Measurements from ENCODE around the gene UGT1A4.

Gene UGT1A4

GRCh38 chr2:233818639-233819621 is 100.4 kb downstream of the UGT1A4 start:
- DNase-seq (ENCODE audit: low read depth), result no peak
- TF ChIP-seq, protein P1, sequence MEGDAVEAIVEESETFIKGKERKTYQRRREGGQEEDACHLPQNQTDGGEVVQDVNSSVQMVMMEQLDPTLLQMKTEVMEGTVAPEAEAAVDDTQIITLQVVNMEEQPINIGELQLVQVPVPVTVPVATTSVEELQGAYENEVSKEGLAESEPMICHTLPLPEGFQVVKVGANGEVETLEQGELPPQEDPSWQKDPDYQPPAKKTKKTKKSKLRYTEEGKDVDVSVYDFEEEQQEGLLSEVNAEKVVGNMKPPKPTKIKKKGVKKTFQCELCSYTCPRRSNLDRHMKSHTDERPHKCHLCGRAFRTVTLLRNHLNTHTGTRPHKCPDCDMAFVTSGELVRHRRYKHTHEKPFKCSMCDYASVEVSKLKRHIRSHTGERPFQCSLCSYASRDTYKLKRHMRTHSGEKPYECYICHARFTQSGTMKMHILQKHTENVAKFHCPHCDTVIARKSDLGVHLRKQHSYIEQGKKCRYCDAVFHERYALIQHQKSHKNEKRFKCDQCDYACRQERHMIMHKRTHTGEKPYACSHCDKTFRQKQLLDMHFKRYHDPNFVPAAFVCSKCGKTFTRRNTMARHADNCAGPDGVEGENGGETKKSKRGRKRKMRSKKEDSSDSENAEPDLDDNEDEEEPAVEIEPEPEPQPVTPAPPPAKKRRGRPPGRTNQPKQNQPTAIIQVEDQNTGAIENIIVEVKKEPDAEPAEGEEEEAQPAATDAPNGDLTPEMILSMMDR (conservative IDR thresholded peaks at IDR 0.05; ENCODE audit: control insufficient read depth, insufficient read depth, low read depth, low read length), result no peak
- H3K4me3 ChIP-seq (ENCODE audit: control insufficient read depth, low read depth, low read length), result no peak overlapping the region

- TF ChIP-seq, protein P1 (conservative IDR thresholded peaks at IDR 0.05; ENCODE audit: control insufficient read depth, insufficient read depth, low read depth, low read length), result no peak
- DNase-seq (ENCODE audit: low read depth), result no peak
- no peak overlapping the region for H3K4me3 ChIP-seq (ENCODE audit: control insufficient read depth, low read depth, low read length)
These were observed 101.6 kb downstream of the UGT1A4 start for GRCh38 chr2:233819884-233820773.

DNA sequence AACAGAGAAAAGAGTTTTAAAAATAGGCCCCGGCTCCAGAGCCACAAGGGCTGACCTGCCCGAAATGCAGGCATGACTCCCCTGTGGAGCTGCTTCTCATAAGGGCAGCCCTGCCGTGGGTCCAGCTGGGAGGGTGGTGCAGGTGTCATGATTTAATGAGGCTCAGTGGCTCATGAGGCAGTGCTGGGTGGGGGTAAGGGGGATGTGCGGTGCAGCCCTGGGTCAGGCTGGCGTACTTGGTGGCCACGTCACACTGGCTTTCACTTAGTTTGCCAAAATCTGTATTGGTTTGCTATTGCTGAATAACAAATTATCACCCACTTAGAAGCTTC is 102.2 kb downstream of the UGT1A4 start:
- DNase-seq (ENCODE audit: low read depth), result no peak

DNA sequence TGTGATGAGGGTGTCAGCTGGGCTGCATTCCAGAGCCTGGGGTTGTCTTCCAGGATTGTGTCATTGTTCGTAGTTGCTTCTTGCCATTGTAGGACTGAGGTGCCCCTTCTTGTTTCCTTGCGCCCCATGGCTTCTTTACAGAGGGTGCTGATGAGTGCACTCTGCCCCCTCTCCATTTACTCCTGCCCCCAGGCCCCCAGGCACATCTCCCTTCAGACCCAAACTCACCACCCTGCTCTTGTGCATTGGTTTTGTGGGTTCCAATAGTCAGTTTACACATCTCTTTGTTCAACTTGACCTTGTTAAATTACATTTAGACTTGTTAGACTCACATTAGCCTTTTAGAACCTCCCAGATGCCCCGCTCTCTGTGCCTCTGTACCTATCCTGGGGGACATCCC is 102.7 kb downstream of the UGT1A4 start:
- TF ChIP-seq, protein P1 (conservative IDR thresholded peaks at IDR 0.05; ENCODE audit: control insufficient read depth, insufficient read depth, low read depth, low read length), result no peak
- no peak for DNase-seq (ENCODE audit: low read depth)
- no peak overlapping the region for H3K4me3 ChIP-seq (ENCODE audit: control insufficient read depth, low read depth, low read length)

More for the DNA sequence above, 102.2 kb downstream of the UGT1A4 start:
- H3K4me3 ChIP-seq (ENCODE audit: control insufficient read depth, low read depth, low read length), result no peak overlapping the region
- TF ChIP-seq, protein P1 (conservative IDR thresholded peaks at IDR 0.05; ENCODE audit: control insufficient read depth, insufficient read depth, low read depth, low read length), result no peak

GRCh38 chr2:233821709-233822100 is 103.2 kb downstream of the UGT1A4 start:
- H3K4me3 ChIP-seq (ENCODE audit: control insufficient read depth, low read depth, low read length), result no peak overlapping the region
- TF ChIP-seq, protein P1 (conservative IDR thresholded peaks at IDR 0.05; ENCODE audit: control insufficient read depth, insufficient read depth, low read depth, low read length), result no peak
- DNase-seq (ENCODE audit: low read depth), result no peak

- no peak for DNase-seq (ENCODE audit: low read depth)
- H3K4me3 ChIP-seq (ENCODE audit: control insufficient read depth, low read depth, low read length), result no peak overlapping the region
- TF ChIP-seq, protein P1 (conservative IDR thresholded peaks at IDR 0.05; ENCODE audit: control insufficient read depth, insufficient read depth, low read depth, low read length), result no peak
These were observed 103.7 kb downstream of the UGT1A4 start for GRCh38 chr2:233822101-233822771.
